Transverse colon (tissue), 4 donors: ENCODE measurements around the gene SREK1.

Experiments
- CTCF ChIP-seq, 5 experiments: fragments of 200-600 bp in 3 of 5; fragments of 450-650 bp in 2 of 5; sonication (generic) in 3 of 5; IDR thresholded peaks; 1 replicate in 2 of 5; 2 replicates in 3 of 5; pipeline ENCODE4 v1.5.1; 2016 to 2017; ENCODE audit warnings: antibody characterized with exemption in 5 of 5, inconsistent platforms in 3 of 5, mild to moderate bottlenecking in 2 of 5, moderate library complexity in 1 of 5
- POLR2A ChIP-seq: fragments of 450-650 bp; IDR thresholded peaks from one replicate; pipeline ENCODE4 v1.6.1; 2016; ENCODE audit warnings: antibody characterized with exemption, mild to moderate bottlenecking, moderate library complexity
- POLR2AphosphoS5 ChIP-seq, 3 donors: sonication (generic); formaldehyde crosslinking; IDR thresholded peaks; one replicate each; pipeline ENCODE4 v1.6.1; 2016; ENCODE audit warnings: antibody characterized with exemption in 3 of 3

- TF ChIP-seq CTCF (IDR thresholded peaks at IDR 0.05): no peak
- TF ChIP-seq POLR2AphosphoS5 (IDR thresholded peaks at IDR 0.05): no peak
- TF ChIP-seq POLR2A: no peak
Observed at GRCh38 chr5:66193419-66193818, 49.3 kb downstream of the SREK1 start.
